Fibroblast of the conjunctiva (primary cell): ENCODE results near the gene ATG7.
"Not testable (repeated sequence)": the region's sequence is repeated elsewhere in the genome, so short reads cannot be mapped to it uniquely, and the experiment has no call there.

ENCODE experiments used
- DNase-seq: peaks from one replicate; pipeline ENCODE4 v3.0.0-alpha.2; 2010; ENCODE audit warnings: low read depth

Gene ATG7

GRCh38 chr3:11297126-11297525 lies 24.9 kb downstream of the ATG7 start:
- DNase-seq: no peak

DNA sequence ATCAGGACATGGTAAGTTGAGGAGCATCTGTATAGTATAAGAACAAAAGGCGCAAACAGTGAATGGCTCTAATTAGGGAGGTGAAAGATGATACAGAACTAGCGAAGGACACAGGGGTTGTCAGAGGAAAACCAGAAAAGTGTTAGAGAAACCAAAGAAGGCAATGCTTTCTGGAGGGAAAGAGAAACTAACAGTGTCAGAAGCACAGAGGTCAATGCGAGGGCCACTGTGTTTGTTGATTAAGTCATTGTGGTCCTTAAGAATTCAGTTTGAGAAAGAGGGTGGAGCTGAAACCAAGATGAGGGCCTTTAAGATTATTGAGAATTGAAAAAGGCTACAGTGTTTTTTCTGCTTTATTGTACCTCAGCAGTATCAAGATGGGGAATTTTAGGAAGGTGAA lies 28.8 kb downstream of the ATG7 start:
- no peak for DNase-seq

DNA sequence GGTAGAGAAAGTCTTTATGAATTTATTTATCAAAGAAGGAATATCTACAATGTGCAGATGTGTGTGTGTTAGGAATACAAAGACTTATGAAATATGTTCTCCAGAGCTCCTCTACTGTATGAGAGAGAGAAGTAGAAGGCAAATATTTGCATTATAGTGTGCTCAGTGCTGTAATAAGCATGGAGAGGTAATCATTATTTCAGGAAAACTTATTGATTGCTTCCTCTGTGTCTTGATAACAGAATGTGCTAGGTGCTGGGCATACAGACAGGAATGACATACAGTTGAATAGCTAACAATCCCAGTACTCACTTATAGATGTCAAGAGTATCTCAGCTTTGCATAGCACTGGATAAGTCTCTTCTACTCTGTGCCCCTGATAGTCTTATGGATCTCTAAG lies 30.2 kb downstream of the ATG7 start:
- DNase-seq: no peak

- no peak for DNase-seq
Observed at GRCh38 chr3:11304175-11304574, 32.0 kb downstream of the ATG7 start.

DNA sequence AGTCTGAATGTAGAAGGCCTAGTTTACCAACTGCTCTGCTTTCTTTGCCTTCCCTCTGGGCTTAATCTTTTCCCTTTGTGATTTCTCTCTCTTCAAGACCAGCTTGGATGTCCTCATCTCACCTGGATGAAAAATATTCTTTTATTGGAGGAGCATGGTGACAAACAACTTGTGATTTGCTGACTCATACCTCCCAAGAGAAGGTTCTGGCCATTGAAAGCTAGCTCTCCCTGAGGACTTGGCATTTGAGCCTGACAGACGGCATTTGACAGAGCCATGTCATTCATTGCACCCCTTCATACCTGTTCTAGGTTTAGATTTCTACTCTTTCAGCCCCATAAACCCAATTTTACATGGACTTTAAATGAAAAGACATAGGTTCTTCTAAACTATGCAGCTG lies 33.3 kb downstream of the ATG7 start:
- no peak for DNase-seq

DNA sequence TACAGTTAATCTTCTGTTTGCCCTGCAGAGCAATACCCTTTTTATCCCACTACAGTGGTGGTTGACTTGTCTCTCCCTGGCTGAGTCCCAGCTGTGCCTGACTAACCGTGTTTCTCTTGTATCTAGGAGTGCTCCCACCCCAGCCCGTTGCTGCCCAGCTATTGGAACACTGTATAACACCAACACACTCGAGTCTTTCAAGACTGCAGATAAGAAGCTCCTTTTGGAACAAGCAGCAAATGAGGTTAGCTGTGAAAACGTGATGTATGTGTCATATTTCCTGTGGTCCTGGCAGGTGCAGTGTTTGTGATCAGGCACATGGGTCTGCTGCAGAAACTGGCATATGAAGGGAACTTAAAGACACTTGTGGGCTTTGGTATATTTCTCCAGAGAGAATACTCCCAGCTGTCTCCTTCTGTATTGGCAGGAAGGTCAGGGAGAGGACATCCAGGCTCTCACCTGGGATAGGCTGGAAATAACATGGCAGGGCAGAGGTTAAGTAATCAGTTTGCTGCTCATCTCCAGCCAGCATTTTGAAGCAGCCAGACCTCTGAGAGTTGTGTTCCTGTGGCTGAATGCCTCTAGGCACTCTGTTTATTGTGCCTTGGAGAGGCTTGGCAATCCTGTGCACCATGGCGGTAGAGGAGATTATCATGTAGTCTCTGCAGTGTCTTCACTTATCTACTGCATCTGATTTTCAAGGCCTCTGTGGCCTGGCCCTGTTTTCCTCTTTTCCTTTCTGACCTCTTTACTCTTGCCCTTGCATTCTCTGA lies 34.8 kb downstream of the ATG7 start:
- DNase-seq: no peak

GRCh38 chr3:11307830-11308432 lies 35.7 kb downstream of the ATG7 start:
- DNase-seq: no peak

DNA sequence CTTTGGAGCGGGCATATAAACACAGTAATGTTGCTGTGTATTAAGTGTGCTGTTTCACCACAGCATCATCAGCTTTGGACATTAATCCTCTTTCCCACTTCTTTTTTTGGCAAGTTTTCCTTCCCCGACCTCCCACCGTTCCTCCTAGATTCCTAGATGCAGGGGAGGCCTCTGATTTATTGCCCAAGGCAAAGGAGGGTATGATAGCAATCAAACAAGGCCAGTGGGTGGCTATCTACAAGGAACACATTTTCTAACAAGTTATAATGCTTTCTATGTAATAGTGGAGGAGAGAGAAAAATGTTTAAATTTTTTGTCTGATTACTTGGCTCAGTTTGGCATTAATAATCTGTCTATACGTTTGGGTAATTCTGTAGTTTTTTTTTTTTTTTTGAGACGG lies 38.1 kb downstream of the ATG7 start:
- DNase-seq: no peak

DNA sequence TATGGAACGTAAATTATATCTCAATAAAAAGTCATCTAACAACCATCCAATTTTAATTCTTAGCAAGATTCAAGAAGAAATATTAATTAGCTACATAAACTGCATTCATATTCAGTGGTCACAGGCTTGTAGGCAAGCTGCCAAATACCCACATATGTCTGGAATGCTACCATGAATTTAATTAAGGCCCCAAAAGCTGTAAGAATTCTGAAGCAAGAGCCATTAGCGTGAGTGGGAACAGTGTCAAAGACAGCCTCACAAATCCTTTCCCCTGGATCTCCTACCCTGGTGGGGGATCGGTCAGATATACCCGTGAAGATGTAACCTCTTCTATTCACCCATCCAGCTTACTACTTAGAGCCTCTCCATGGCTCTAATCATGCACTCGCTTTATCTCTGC lies 40.0 kb downstream of the ATG7 start:
- DNase-seq: no peak

GRCh38 chr3:11317300-11317699 lies 45.1 kb downstream of the ATG7 start:
- DNase-seq: no peak

GRCh38 chr3:11322931-11323330 lies 50.7 kb downstream of the ATG7 start:
- no peak for DNase-seq

- peak; percentile 16 for DNase-seq
Observed at GRCh38 chr3:11323813-11324212, 51.6 kb downstream of the ATG7 start.

GRCh38 chr3:11327619-11328018 lies 55.4 kb downstream of the ATG7 start:
- DNase-seq: no peak

DNA sequence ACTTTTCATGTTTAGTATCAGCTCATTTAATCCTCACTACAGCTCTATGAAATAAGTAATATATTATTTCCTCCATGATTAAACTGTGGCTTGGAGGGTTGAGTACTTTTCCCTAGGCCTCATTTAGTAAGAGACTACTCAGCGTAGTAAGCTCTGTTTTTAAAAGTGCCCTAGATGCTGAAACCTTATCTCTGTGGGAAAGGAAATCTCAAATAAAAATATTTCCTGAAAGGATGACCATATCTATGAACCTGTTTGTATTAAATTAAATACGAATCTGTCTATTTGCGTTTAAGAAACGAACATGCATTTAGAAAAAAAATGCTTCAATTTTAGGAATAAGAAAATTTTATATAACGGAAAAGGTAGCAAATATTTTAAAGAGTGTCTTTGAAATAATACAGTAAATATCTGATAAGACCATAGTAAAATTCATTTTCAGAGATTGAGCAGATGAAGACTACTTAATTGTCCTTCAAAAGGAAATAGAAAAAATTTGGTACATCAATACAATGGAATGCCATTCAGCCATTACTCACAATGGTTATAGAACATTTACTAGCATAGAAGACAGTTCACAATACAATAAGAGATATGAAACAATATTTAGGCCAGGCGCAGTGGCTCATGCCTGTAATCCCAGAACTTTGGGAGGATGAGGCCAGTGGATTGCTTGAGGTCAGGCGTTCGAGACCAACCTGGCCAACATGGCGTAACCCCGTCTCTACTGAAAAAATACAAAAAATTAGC lies 56.2 kb downstream of the ATG7 start:
- no peak for DNase-seq

GRCh38 chr3:11329777-11330176 lies 57.6 kb downstream of the ATG7 start:
- no peak for DNase-seq

- DNase-seq: no peak
Observed at GRCh38 chr3:11331101-11331500, 58.9 kb downstream of the ATG7 start.

DNA sequence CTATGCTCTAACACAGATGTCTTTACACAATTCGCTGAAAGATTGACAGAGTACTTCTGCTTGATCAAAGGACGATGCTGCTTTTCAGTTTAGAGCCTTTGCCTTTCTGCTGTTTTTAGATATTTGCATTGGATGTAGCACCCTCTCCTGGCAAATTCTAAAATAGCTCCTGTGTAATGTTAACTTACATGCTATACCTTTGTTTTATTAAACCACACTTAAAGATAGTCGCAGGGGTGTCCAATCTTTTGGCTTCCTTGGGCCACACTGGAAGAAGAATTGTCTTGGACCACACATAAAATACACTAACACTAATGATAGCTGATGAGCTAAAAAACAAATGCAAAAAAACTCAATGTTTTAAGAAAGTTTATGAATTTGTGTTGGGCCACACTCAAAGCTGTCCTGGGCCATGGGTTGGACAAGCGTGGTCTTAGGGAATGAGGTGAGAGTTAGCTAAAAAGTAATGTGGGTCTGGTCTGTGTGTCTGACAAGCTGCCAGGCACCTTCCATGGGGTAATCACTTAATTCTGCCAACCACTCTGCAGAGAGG lies 62.9 kb downstream of the ATG7 start:
- peak; percentile 70 for DNase-seq

DNA sequence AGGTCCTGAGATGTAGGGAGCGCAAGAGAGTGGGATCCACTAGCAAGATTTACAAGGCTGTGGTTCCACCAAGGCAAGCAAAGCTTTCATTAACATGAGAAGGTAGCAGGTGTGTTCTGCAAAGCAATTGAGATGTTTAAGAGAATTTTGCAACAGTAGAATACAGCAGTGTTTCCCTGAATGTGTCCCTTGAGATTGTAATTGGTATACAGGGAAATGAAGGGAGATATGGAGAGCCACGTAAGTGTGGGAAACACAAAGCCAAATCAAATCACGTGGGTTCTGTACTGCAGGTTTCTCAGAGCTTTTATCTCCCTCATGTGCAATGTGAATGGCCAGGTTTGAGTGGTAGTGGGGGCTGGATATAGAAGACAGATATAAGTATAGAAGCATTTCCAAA lies 67.3 kb downstream of the ATG7 start:
- DNase-seq: no peak

DNA sequence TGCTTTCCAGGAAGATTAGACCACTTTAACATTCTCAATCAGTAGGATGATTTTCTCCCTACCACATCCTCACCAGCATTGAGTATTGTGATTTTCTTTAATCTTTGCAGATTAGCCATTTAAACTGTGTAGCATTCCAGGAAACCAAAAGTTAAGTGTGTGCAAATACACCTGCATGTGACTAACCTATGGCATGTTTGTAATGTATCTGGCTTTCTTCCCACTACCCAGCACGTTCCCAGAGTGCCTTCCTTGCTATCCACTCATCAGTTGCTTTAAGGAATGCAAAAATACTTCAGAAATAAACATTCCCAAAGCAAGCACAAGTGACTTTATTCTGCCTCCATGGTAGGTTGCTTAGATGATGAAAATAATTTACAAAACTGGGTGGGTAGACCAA lies 74.2 kb downstream of the ATG7 start:
- no peak for DNase-seq

DNA sequence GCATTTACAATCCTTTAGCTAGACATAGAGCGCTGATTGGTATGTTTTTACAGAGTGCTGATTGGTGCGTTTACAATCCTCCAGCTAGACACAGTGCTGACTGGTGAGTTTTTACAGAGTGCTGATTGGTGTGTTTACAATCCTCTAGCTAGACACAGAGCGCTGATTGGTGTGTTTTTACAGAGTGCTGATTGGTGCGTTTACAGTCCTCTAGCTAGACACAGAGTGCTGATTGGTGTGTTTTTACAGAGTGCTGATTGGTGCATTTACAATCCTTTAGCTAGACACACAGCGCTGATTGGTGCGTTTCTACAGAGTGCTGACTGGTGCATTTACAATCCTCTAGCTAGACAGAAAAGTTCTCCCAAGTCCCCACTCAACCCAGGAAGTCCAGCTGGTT lies 76.7 kb downstream of the ATG7 start:
- DNase-seq: not testable (repeated sequence)

- no peak for DNase-seq
Observed at GRCh38 chr3:11349446-11349845, 77.2 kb downstream of the ATG7 start.

GRCh38 chr3:11350374-11350773 lies 78.2 kb downstream of the ATG7 start:
- no peak for DNase-seq

DNA sequence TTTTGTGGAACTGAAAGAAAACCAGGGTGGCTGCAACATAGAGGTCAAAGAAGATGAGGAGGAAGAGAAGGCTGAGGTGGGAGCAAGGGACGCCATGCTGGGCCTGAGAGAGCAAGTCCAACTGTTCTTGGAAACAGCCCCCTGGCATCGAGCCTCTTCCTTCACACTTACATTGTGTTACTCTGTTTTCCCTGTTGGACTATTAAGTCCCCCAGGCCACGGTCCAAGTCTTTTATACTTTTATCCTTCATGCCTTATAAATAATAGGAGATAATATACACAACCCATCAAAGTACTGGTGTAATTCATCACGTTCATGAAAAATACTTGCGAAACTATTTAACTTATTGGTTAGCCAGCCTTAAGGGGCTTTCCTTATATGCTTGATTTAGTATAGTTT lies 79.3 kb downstream of the ATG7 start:
- DNase-seq: no peak
